H1 (cell line): Measurements from ENCODE around the gene AGPS. TPM values are rescaled to one million over a fixed set of nuclear protein-coding genes. Genes with fewer than 3 reads are reported as not detected.

ENCODE experiments used
- CTCF ChIA-PET: fragments of 300-600 bp; sonication (Branson Sonifier 250); formaldehyde crosslinking; loops from one replicate; lab custom pipeline; 2021; ENCODE audit not compliant: partially characterized antibody; lab: Charles Lee
- POLR2A ChIA-PET: fragments of 300-600 bp; sonication (Branson Sonifier 250); formaldehyde crosslinking; loops from one replicate; lab custom pipeline; 2021; ENCODE audit warnings: inconsistent platforms; ENCODE audit not compliant: partially characterized antibody; lab: Charles Lee
- DNase-seq, 2 experiments: peaks; one replicate each; pipeline versions ENCODE4 v3.0.0 to v3.0.0-alpha.2; 2010 to 2022; ENCODE audit warnings: low spot score in 2 of 2, low read depth in 1 of 2, mixed read lengths in 1 of 2
- FAIRE-seq: peaks from 2 replicates; lab custom pipeline; 2011; peaks lifted over from hg19 to GRCh38; lab: Jason Lieb, UNC
- H2AFZ ChIP-seq: 2 replicates; pipeline ENCODE4 v1.8.1; 2012; ENCODE audit warnings: low read length, inconsistent platforms
- H2AK5ac ChIP-seq: 2 replicates; pipeline ENCODE4 v1.6.1; 2013; ENCODE audit warnings: low read depth, low read length
- H2BK120ac ChIP-seq: replicated peaks from 2 replicates; pipeline ENCODE3; 2013; ENCODE audit warnings: low read depth, low read length, inconsistent platforms
- H2BK12ac ChIP-seq: 2 replicates; pipeline ENCODE4 v1.6.1; 2013; ENCODE audit warnings: low read depth, low read length
- H2BK15ac ChIP-seq: 2 replicates; pipeline ENCODE4 v1.6.1; 2013; ENCODE audit warnings: low read length
- H2BK20ac ChIP-seq: 2 replicates; pipeline ENCODE4 v1.6.1; 2013; ENCODE audit warnings: low read length
- H2BK5ac ChIP-seq: 2 replicates; pipeline ENCODE4 v1.6.1; 2013; ENCODE audit warnings: low read depth, low read length
- H3K14ac ChIP-seq: 2 replicates; pipeline ENCODE4 v1.6.1; 2013; ENCODE audit warnings: inconsistent platforms; ENCODE audit not compliant: insufficient read length
- H3K18ac ChIP-seq: 2 replicates; pipeline ENCODE4 v1.6.1; 2013; ENCODE audit warnings: low read length; ENCODE audit errors: extremely low read depth
- H3K23ac ChIP-seq: 2 replicates; pipeline ENCODE4 v1.6.1; 2013; ENCODE audit warnings: inconsistent platforms; ENCODE audit not compliant: insufficient read length
- H3K23me2 ChIP-seq: 2 replicates; pipeline ENCODE4 v1.6.1; 2013; ENCODE audit warnings: low read depth, low read length
- H3K27ac ChIP-seq: 2 replicates; pipeline ENCODE4 v1.6.1; 2011; ENCODE audit warnings: low read depth, low read length, inconsistent platforms
- H3K27me3 ChIP-seq, 4 experiments: replicated peaks in 1 of 4; 1 replicate in 1 of 4; 2 replicates in 3 of 4; pipeline versions ENCODE4 v1.6.1 to v1.8.1; 2011 to 2013; ENCODE audit warnings: low read length in 3 of 4, mild to moderate bottlenecking in 3 of 4, inconsistent platforms in 2 of 4, mixed read lengths in 2 of 4, moderate library complexity in 1 of 4; ENCODE audit not compliant: control insufficient read depth in 3 of 4, insufficient read depth in 3 of 4; ENCODE audit errors: extremely low read depth in 1 of 4
- H3K36me3 ChIP-seq, 4 experiments: 2 replicates each; pipeline versions ENCODE4 v1.6.1 to v1.8.1; 2011 to 2013; ENCODE audit warnings: mild to moderate bottlenecking in 4 of 4, low read length in 3 of 4, moderate library complexity in 2 of 4, control low read depth in 1 of 4, inconsistent platforms in 1 of 4; ENCODE audit not compliant: insufficient read depth in 4 of 4, control insufficient read depth in 2 of 4
- H3K4ac ChIP-seq: replicated peaks from 2 replicates; pipeline ENCODE3; 2013; ENCODE audit warnings: low read length, low read depth, mixed read lengths, inconsistent platforms; ENCODE audit not compliant: insufficient read length
- H3K4me1 ChIP-seq, 4 experiments: replicated peaks in 1 of 4; 1 replicate in 1 of 4; 2 replicates in 3 of 4; pipeline versions ENCODE4 v1.6.1 to v1.8.1; 2011 to 2013; ENCODE audit warnings: low read length in 3 of 4, inconsistent platforms in 2 of 4, mixed read lengths in 1 of 4; ENCODE audit not compliant: insufficient read depth in 4 of 4, control insufficient read depth in 3 of 4
- H3K4me2 ChIP-seq, 2 experiments: 2 replicates each; pipeline versions ENCODE4 v1.6.1 to v1.8.1; 2011 to 2013; ENCODE audit warnings: low read depth in 2 of 2, low read length in 2 of 2, control low read depth in 1 of 2, inconsistent platforms in 1 of 2, mild to moderate bottlenecking in 1 of 2; ENCODE audit not compliant: insufficient read depth in 1 of 2
- H3K4me3 ChIP-seq, 4 experiments: fragments of 200-600, 300-600 bp in 1 of 4; sonication (generic), shearing (Covaris generic), sonication (Bioruptor Twin) in 1 of 4; 2 replicates each; pipeline versions ENCODE4 v1.5.1 to v1.8.1; 2011 to 2016; ENCODE audit warnings: low read length in 4 of 4, low read depth in 3 of 4, control low read depth in 2 of 4, inconsistent platforms in 2 of 4, mild to moderate bottlenecking in 2 of 4, mixed read lengths in 1 of 4, moderate library complexity in 1 of 4; ENCODE audit not compliant: insufficient read depth in 2 of 4; ENCODE audit errors: extremely low read depth in 1 of 4
- H3K56ac ChIP-seq: replicated peaks from 2 replicates; pipeline ENCODE3; 2013; ENCODE audit warnings: low read depth, mild to moderate bottlenecking, mixed read lengths, low read length, inconsistent platforms; ENCODE audit not compliant: insufficient read length
- H3K79me1 ChIP-seq: 2 replicates; pipeline ENCODE4 v1.6.1; 2013; ENCODE audit warnings: low read depth, low read length, control low read depth
- H3K79me2 ChIP-seq, 2 experiments: 2 replicates each; pipeline versions ENCODE4 v1.6.1 to v1.8.1; 2012 to 2013; ENCODE audit warnings: low read length in 2 of 2, mild to moderate bottlenecking in 2 of 2, inconsistent platforms in 1 of 2; ENCODE audit not compliant: insufficient read depth in 2 of 2, control insufficient read depth in 1 of 2
- H3K9ac ChIP-seq, 4 experiments: replicated peaks in 1 of 4; 1 replicate in 1 of 4; 2 replicates in 3 of 4; pipeline versions ENCODE4 v1.6.1 to v1.8.1; 2011 to 2013; ENCODE audit warnings: low read depth in 3 of 4, low read length in 3 of 4, control low read depth in 2 of 4, mild to moderate bottlenecking in 2 of 4, moderate library complexity in 2 of 4, inconsistent platforms in 1 of 4; ENCODE audit errors: extremely low read depth in 1 of 4
- H3K9me3 ChIP-seq, 2 experiments: 2 replicates each; pipeline versions ENCODE4 v1.6.1 to v1.8.1; 2012 to 2013; ENCODE audit warnings: mild to moderate bottlenecking in 2 of 2, moderate library complexity in 2 of 2, control low read depth in 1 of 2, inconsistent platforms in 1 of 2, low read depth in 1 of 2, low read length in 1 of 2, mixed read lengths in 1 of 2; ENCODE audit not compliant: insufficient read depth in 2 of 2
- H4K20me1 ChIP-seq, 2 experiments: replicated peaks in 1 of 2; 2 replicates each; pipeline versions ENCODE3 to v1.8.1; 2011 to 2013; ENCODE audit warnings: inconsistent platforms in 2 of 2, low read length in 2 of 2, mild to moderate bottlenecking in 1 of 2; ENCODE audit not compliant: insufficient read depth in 2 of 2, control insufficient read depth in 1 of 2
- H4K5ac ChIP-seq: 2 replicates; pipeline ENCODE4 v1.6.1; 2013; ENCODE audit warnings: low read length, low read depth, mixed read lengths, inconsistent platforms; ENCODE audit not compliant: insufficient read length
- H4K8ac ChIP-seq: 2 replicates; pipeline ENCODE4 v1.8.0; 2013; ENCODE audit warnings: mild to moderate bottlenecking, moderate library complexity, low read length, inconsistent platforms; ENCODE audit not compliant: insufficient read depth; ENCODE audit errors: extremely low read depth
- H4K91ac ChIP-seq: replicated peaks from 2 replicates; pipeline ENCODE3; 2013; ENCODE audit warnings: low read length, mixed read lengths, inconsistent platforms; ENCODE audit not compliant: insufficient read length
- CREB1 ChIP-seq: IDR thresholded peaks from 2 replicates; pipeline ENCODE4 v1.6.1; 2012; ENCODE audit warnings: inconsistent platforms
- EP300 ChIP-seq, 2 experiments: IDR thresholded peaks; 1 replicate in 1 of 2; 2 replicates in 1 of 2; pipeline ENCODE4 v1.6.1; 2011 to 2012; ENCODE audit warnings: low read depth in 2 of 2, low read length in 2 of 2, mild to moderate bottlenecking in 2 of 2, borderline replicate concordance in 1 of 2, inconsistent platforms in 1 of 2, moderate library complexity in 1 of 2
- GABPA ChIP-seq: IDR thresholded peaks from 2 replicates; pipeline ENCODE4 v1.6.1; 2011; ENCODE audit warnings: mild to moderate bottlenecking, low read length, moderate library complexity, borderline replicate concordance; ENCODE audit not compliant: insufficient read depth
- JUN ChIP-seq: IDR thresholded peaks from 2 replicates; pipeline ENCODE4 v1.6.1; 2011; ENCODE audit warnings: low read depth, mild to moderate bottlenecking, improper control_type of control experiment, low read length
- SIRT6 ChIP-seq: IDR thresholded peaks from one replicate; pipeline ENCODE4 v1.7.1; 2012; ENCODE audit warnings: low read length, inconsistent platforms
- ZNF274 ChIP-seq: IDR thresholded peaks from 2 replicates; pipeline ENCODE4 v1.7.0; 2012; ENCODE audit warnings: low read length, borderline replicate concordance; ENCODE audit errors: extremely low read depth
- WGBS, 2 experiments: shearing (Covaris generic) in 1 of 2; methylation state at CpG; one replicate each; pipeline versions ENCODE4 v1.1.6 to v1.1.7; 2013 to 2015; ENCODE audit warnings: low lambda C conversion rate in 2 of 2, mixed read lengths in 2 of 2, inconsistent platforms in 1 of 2, low coverage in 1 of 2, missing lambda C conversion rate in 1 of 2; ENCODE audit not compliant: insufficient replicate concordance in 2 of 2, insufficient coverage in 1 of 2, insufficient read length in 1 of 2; ENCODE audit errors: extremely low coverage in 1 of 2, missing lambda C conversion rate in 1 of 2; 5-methylcytosine and 5-hydroxymethylcytosine counted together
- polyA plus RNA-seq, 7 experiments: library from polyadenylated mRNA; depleted of rRNA in 3 of 7; stranded (reverse) in 5 of 7; unstranded in 2 of 7; fragments of >200 nt in 5 of 7; fragments of 200-250 nt in 2 of 7; gene quantifications; 1 replicate in 5 of 7; 2 replicates in 1 of 7; 4 replicates in 1 of 7; pipeline versions ENCODE4 v1.2.1 to v1.2.3, GENCODE V29; 2011 to 2013; ENCODE audit warnings: missing spikeins in 2 of 7, mixed read lengths in 2 of 7
- total RNA-seq: library from RNA; stranded (reverse); fragmentation: NEBNext Ultra II Directional; extraction: Animal tissue kit (Norgen Biotek cat#: 25700); gene quantifications from 2 replicates; pipeline ENCODE4 v1.2.1, GENCODE V29; 2021

Gene AGPS
- total and polyA plus RNA-seq, 2 of the 8 experiments (the other 6 are each of a cell fraction or from before 2014, with no cell fraction given) = 7.3 to 57.8 TPM

- Histone ChIP-seq H3K4me3 (no peak overlapping the region), H3K4me1 (no peaks in the 10 kb centered on the region), H2BK12ac (no peak overlapping the region), H4K5ac (no peak overlapping the region), H3K4ac (no peak overlapping the region), H3K27ac (no peak overlapping the region), H3K56ac (no peak overlapping the region), H3K27me3 (no peaks in the 10 kb centered on the region), H3K36me3 (no peaks in the 10 kb centered on the region), H2BK20ac (no peak overlapping the region), H4K20me1 (peaks cover 0 to 4% of the 10 kb centered on the region in 2 experiments), H2BK120ac (no peak overlapping the region), H4K91ac (no peak overlapping the region), H3K14ac (no peak overlapping the region), H3K23me2 (no peaks in the 10 kb centered on the region; the same call in 1 of the 2 replicates), H3K79me2 (peaks cover 0 to 96% of the 10 kb centered on the region in 2 experiments; a peak in 3 of 4 replicates), H2BK5ac (no peak overlapping the region), H3K4me2 (no peak overlapping the region), H2AFZ (no peak overlapping the region), H3K9ac (no peak overlapping the region), H4K8ac (no peak overlapping the region), H2BK15ac (no peak overlapping the region), H3K18ac (no peak overlapping the region), H3K79me1 (no peaks in the 10 kb centered on the region), H3K23ac (no peak overlapping the region), H3K9me3 (no peaks in the 10 kb centered on the region)
- FAIRE-seq (no peak), DNase-seq (no peak)
- 90% methylated on average over 6 of the region's 6 CpGs; no CpG with 5 or more reads in 1 of the 2 experiments for WGBS, 2 experiments
- POLR2A ChIA-PET = no interaction called here
- CTCF ChIA-PET = interaction anchor here (3.9 kb wide), 1 partner anchor 12 kb away, joined by 13 read pairs; no protein-coding TSS in a partner anchor
- TF ChIP-seq ZNF274 (no peak), GABPA (no peak), CREB1 (no peak), EP300 (IDR thresholded peaks at IDR 0.05; ENCODE audit: borderline replicate concordance in 1 of 2, low read depth in 2 of 2, low read length in 2 of 2) (no peak), SIRT6 (no peak), JUN (no peak)
- TF ChIP-seq, all 59 proteins: peak for 0
- no peak overlapping the region for H2AK5ac ChIP-seq
These were observed 11.3 kb downstream of the AGPS start for GRCh38 chr2:177403838-177404237.
